ENCODE results near the gene PTGDR2. TPM values are rescaled to one million over a fixed set of nuclear protein-coding genes. Genes with fewer than 3 reads are reported as not detected.

PTGDR2 gene
- total RNA-seq, 1 donor from 2014 or later: under 0.01 TPM

DNA sequence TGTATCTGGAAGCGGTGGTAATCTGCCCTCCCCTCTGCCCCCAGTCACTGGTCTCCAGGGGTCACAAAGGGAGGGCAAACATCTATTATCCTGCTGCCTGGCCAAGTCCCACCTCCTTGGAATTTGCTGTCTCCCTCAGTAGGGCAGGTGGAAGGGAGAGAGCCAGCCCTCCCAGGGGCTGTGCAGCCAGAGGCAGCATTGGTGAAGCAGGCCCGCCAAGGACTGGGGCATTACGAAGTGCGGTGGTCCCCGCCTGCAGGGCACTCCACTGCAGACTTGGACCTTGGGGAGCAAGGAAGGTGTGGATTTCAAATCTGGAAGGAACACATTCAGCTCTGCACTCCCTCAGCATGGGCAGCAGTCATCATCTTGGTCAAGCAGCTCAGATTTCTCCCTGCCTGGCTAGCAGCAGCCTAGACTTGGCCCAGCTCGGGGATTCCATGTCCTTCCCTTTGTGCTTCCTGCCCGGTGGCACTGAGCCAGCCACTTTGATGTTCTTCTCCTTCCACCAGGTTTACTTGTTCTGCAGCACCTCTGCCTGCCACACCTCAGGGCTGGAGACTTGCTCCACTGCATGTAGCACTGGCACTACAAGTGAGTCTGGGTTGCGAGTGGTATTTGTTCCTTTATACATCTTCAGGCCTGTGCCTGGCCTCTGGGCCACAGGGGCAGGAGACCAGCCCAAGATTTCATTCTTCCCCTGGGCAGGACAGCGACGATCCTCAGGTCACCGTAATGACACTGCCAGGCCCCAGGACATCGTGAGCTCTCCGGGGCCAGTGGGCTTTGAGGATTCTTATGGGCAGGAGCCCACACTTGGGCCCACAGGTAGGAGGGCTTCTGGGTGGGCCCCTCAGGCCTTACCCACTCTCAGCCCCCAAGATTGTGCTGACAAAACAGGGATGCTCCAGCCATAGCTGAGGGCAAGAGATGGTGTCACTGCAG lies 18.9 kb upstream of the PTGDR2 start:
- DNase-seq (ENCODE audit: low read depth in 2 of 2): no peak

DNA sequence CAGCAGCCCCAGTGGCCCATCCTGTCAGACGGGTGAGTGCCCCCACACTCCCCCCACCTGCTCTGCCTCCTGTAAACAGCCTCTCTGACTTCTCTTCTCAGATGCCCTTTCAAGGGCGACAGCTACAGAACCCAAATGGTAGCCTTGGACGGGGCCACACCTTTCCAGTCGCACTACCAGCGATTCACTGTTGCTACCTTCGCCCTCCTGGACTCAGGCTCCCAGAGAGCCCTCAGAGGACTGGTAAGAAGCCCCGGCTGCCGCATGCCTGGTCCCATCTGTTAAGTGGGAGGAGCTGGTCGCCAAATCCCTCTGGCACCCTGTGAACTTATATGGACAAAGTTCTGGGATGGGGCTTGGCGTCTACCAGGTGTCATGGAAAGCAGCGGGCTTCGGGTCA lies 17.8 kb upstream of the PTGDR2 start:
- DNase-seq (ENCODE audit: low read depth in 2 of 2): no peak

DNA sequence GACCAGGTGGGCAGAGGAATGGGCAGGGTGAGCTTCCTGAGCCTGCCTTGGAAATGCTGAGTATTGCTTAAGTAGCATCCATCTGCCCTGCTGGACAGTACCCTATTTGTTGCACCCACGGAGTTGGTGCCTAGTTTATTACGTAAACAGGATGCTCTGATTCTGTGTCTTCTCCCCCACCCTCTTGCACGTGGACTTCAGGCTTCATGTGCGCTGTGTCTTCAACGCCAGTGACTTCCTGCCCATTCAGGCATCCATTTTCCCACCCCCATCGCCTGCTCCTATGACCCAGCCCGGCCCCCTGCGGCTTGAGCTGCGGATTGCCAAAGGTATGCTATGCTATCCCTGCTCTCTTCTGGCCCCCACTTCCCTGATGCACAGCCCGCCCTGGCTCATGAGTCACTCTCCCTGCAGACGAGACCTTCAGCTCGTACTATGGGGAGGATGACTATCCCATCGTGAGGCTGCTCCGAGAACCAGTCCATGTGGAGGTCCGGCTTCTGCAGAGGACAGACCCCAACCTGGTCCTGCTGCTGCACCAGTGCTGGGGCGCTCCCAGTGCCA lies 17.3 kb upstream of the PTGDR2 start:
- peak; percentile 25 to 69 for DNase-seq (ENCODE audit: low read depth in 2 of 2)

DNA sequence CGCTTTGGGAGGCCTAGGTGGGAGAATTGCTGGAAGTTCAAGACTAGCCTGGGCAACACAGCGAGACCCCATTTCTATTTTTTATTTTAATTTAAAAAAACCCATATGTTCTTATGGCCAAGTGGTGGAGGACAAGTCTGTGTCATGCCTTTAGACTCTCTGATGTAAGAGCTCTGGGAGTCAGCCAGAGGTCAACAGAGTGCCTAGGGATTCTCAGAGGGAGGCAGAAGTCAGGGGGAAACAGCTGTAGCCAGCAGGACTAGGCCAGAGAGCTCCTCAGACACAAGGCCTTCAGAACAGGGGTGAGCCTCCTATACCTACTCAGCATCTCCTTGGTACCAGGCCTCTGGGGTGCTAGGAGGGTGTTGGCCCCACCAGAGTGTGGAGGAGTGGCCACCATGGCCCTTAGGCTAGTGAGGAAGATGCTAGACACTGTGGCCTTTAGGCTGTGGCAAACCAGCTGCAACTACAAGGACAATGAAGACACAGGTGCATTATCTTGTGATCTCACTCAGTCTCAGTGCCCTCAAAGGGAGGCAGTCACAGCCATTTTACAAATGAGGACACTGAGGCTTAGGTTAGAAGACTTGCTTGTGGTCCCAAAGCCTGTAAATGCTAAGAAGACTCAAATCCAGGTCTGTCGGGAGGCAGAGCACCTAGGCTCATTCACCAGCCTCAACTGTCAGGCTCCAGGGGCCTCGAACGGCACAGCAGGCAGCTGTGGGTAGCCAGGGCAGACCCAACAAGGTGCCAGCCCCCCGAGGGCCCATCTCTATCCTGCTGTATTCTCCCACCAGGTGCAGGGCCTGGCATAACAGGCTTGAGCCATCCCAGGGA lies 16.6 kb upstream of the PTGDR2 start:
- DNase-seq (ENCODE audit: low read depth in 2 of 2): peak in 1 of 2 donors; percentile 56

DNA sequence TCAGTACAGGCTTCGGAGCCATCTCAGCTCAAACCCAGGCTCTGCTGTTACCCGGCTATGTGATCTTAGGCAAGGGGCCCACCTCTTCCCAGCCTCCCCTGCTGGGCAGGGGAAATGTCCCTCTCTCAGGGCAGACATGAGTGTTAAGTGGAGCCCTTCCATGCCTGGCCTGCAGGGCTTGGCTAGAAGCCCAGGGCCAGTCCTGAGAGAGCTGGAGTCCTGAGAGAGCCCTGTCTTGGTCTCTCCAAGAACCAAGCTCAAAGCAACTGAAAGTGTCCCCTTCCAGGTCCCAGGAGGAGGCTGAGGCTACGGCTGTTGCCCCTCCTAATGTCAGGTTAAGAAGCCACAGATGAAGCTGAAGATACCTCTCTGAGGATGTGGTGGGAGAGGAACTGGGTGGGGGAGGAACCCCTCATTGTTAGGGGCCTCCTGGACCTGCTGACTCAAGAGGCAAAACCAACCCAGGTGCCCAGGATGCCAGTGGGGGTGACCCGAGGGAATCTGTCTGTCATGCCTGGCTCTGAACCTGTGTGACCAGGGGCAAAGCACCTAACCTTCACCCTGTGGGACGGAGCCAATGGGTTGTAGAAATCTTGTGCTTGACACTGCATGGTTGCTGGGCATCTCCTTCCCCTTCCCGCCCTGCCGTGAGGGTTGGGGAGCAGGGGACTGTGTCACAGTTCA lies 15.8 kb upstream of the PTGDR2 start:
- peak in 1 of 2 donors; percentile 24 for DNase-seq (ENCODE audit: low read depth in 2 of 2)

DNA sequence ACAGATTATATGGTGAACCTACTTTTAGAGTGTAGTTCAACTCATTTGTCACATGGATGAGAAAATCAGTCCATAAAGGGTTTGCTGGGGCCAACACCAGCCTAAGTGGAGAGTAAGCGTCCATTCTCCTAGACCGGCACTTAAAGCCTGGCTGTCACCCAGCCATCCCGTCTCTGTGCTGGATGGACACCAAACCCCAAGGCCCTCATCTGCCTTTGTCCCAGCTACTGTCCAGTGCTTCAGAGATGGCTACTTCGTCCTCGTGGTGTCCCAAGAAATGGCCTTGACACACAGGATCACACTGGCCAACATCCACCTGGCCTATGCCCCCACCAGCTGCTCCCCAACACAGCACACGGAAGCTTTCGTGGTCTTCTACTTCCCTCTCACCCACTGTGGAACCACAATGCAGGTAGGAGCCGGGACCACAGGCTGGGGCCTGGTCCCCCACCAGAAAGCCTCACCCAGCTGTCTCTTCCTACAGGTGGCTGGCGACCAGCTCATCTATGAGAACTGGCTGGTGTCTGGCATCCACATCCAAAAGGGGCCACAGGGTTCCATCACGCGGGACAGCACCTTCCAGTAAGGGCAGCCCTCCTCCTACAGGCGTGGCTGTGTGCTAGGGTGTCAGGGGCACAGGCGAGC lies 15.1 kb upstream of the PTGDR2 start:
- DNase-seq (ENCODE audit: low read depth in 2 of 2): no peak

DNA sequence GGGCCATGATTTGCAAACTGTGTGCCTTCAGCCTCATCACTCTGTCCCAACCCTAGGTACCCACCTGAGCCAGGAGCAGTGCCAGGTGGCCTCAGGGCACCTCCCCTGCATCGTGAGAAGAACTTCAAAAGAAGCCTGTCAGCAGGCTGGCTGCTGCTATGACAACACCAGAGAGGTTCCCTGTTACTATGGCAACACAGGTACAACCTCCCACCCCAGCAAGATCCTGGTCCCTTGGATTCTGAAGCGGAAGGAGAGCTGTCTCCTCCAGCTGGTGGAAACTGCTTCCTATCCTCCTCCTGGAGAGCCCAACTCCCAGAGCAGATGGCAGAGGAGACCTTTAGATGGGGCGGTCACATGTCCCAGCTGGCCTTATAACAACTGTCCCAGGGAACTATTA lies 14.5 kb upstream of the PTGDR2 start:
- no peak for DNase-seq (ENCODE audit: low read depth in 2 of 2)

DNA sequence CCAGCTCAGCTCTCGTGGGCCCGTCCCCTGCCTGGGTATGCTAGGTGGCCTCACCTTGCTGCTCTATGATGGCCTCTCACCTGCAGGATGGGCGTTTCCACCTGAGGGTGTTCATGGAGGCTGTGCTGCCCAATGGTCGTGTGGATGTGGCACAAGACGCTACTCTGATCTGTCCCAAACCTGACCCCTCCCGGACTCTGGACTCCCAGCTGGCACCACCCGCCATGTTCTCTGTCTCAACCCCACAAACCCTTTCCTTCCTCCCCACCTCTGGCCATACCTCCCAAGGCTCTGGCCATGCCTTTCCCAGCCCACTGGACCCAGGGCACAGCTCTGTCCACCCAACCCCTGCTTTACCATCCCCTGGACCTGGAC lies 13.7 kb upstream of the PTGDR2 start:
- DNase-seq (ENCODE audit: low read depth in 2 of 2): no peak

DNA sequence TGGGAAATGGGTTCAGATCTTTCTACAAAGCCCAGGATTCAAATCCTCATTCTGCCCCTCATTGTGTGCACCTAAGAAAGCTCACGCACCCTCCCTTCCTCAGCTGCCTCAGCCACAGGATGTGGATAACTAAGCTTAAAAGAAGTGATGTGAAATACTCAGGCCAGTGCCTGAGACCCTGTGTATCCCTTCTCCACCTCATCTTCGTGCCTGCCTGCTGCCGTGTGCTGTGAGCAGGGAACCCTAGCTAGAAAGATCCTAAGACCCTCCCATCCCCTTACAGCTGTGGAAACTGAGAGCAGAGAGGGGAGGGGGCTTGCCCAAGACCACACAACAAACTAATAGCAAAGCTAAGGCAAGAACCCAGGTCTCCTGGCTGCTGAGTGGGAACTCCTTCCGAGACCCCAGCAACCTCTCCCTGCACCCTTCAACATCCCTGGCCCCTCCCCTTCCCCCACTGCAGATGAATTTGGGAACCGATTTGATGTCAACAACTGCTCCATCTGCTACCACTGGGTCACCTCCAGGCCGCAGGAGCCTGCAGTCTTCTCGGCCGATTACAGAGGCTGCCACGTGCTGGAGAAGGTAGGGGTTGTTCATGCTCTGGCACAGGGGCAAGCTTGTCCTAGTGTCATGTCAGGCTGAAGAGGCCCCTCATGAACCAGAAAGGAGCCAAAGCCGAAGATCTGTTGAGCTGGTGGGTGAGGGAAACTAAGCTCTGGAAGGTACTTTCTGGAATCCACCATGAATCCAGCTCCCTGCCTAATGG lies 13.1 kb upstream of the PTGDR2 start:
- DNase-seq (ENCODE audit: low read depth in 2 of 2): no peak

DNA sequence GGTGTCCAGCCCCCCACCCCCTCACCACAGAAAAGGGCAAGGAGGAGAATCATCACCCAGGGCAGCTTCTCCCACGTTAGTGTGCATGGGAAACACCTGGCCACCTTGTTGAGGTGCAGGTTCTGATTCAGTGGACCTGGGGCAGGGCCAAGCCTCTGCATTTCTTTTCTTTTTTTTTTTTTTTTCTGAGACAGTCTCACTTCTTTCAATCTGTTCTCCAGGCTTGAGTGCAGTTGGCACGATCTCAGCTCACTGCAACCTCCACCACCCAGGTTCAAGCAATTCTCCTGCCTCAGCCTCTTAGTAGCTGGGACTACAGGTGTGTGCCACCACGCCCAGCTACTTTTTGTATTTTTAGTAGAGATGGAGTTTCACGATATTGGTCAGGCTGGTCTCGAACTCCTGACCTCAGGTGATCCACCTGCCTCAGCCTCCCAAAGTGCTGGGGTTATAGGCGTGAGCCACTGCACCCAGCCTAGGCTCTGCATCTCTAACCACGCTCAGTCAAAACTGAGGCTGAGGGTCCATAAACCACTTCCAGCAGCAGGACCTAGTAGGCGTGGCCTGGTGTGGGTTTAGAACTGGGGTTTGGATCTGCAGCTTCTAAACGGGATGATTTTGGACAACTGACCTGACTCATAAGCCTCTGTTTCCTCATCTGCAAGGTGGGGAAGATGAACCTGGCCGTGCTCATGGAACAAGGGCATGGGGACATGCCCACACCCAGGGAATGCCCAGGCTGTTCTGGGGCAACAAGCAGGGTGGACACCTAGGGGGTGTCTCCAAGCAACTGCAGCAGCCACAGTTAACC lies 12.3 kb upstream of the PTGDR2 start:
- no peak for DNase-seq (ENCODE audit: low read depth in 2 of 2)

DNA sequence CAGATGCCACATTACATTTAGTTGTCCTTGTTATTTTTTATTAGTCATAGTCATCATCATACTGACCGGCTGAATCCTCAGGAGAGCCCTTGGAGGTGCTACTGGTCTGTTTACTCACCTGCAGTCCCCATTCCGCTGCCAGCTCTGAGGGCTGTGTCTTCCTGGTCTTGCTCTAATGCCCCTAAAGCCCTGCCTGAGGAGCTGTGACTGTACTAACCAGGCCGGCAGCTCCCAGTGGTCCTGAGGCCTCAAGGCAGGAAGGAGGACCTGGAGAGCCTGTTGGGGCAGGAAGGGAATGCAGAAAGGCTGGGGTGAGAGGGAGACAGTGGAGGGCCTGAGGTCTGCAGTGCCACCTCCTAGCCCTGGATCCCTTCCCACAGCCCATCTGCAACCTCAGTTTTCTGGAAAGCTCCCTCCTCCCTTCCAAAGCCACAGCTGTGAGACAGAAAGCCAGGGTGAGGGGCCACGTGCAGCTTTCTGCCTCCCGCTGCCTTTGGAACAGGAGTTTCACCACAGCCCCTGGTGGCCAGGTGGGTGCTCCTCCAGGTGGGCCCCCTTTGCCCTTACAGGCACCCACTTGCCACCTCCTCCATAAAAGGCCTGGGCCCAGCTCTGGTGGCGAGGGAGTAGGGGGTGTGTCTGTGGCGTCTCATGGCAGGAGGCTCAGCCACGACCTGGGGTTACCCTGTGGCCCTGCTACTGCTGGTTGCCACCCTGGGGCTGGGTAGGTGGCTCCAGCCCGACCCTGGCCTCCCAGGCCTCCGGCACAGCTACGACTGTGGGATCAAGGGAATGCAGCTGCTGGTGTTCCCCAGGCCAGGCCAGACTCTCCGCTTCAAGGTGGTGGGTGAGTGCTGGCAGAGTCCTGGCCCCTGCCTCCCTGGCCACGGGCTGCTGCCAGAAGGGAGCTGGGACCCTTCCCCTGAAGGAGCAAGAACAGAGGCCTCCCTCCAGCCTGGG lies 11.4 kb upstream of the PTGDR2 start, which contains the start of gene ZP1:
ZP1 (plus strand) TSS at position 632 of the 960 bp plus-strand sequence; CDS start at position 652, 20 bp downstream.
- no peak for DNase-seq (ENCODE audit: low read depth in 2 of 2)

DNA sequence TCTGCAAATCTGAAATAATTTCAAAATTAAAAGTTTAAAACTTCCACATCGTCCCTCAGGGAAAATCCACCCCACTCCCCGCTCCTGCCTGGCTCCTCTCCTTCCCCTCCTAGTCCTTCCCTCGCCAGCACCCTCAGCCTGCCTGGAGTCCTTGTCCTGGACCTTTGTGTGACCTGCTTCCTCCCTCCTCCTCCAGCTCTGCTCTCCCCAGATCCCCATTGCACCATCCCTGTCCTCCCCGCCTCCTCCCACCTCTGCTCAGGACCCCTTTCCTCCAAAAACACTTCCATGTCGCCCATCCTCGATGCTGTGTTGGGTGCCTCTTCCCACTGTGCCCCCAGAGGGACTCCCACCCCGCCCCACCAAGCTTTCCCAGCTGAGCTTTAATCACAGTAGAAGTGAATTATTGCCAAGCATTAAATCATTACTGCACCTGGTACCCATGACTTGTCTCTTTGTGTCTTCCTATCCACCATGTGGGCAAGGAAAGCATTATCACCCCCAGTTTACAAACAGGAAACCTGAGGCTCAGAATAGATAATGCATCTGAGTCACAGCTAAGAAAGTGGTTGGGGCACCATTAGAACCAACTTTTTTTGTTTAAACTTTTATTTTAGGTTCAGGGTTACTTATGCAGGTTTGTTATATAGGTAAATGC lies 9.2 kb upstream of the PTGDR2 start:
- DNase-seq (ENCODE audit: low read depth in 2 of 2): no peak

DNA sequence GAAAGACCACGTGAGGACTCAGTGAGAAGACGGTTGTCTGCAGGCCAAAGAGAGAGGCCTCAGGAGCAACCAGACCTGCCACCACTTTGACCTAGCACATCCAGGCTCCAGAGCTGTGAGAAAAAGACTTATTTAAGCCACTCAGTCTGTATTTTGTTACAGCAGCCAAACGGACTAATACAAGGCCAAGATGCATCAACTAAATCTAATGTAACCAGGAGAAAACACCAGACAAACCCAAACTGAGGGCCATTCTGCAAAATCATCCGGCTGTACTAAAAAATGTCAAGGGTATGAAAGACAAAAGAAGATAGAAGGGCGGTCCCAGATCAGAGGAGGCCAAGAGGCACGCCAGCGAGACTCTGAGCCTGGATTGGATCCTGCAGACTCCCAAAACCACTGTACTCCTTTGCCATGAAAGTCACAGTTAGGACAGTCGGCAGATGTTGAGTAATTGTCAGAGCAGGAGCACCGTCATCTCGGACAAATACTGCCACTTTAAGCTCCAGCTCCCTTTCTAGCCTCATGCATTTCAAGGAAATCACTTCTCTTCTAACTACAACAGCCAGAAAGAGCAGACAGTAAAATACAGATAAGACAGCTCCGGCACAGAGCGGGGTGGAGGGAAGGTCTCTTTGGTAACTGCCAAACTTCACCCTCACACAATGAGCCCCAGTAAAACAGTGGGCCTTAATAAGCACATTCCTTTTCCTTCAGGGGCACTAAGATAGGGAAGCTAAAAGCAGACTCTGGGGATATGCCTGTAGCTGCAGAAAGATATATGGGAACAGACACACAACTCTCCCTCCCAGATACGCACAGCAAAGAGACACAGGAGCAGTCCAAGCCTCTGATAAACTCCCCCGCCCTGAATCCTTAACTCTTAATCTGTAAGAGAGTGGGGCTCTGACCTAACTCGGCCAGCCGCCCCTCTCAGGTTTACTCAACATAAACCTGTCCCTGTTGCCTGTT lies 8.1 kb upstream of the PTGDR2 start:
- DNase-seq (ENCODE audit: low read depth in 2 of 2): no peak

DNA sequence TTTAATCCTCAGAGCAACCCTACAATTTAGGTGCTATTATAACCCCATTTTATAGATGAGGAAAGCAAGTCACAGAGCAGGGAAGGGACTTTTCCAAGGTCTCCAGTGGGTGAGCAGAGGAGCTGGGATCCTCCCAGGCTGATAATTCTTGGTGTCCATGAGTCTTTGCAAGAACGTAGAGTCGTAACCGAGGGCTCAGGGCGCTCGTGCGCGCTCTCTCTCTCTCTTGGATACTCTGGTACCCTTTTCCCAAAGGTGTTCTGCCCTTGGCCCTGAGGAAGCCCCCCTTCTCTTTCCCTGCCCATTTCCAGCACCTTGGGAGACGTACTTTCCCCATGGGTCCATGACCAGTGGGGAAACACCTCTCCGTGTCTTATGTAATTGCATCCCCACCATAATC lies 6.4 kb upstream of the PTGDR2 start:
- no peak for DNase-seq (ENCODE audit: low read depth in 2 of 2)

DNA sequence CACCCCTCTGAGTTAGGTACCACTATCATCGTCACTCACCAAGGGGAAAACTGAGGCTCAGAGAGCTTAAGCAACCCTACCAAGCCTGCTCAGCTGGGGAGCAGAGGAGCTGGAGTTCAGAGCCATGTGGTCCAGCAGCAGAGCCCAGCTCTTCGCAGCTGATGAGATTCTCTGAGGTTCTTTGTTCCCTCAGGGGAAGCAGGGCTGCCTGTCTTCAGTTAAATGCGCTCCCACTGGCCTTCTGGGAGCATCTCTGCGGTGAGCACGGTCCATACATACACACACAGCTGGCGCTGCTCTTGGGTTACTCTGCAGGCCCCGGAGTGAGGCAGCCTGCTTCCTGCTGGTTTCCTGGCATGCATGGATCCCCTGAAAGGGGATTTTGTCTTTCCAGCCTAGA lies 5.2 kb upstream of the PTGDR2 start:
- DNase-seq (ENCODE audit: low read depth in 2 of 2): peak; percentile 21 to 27

DNA sequence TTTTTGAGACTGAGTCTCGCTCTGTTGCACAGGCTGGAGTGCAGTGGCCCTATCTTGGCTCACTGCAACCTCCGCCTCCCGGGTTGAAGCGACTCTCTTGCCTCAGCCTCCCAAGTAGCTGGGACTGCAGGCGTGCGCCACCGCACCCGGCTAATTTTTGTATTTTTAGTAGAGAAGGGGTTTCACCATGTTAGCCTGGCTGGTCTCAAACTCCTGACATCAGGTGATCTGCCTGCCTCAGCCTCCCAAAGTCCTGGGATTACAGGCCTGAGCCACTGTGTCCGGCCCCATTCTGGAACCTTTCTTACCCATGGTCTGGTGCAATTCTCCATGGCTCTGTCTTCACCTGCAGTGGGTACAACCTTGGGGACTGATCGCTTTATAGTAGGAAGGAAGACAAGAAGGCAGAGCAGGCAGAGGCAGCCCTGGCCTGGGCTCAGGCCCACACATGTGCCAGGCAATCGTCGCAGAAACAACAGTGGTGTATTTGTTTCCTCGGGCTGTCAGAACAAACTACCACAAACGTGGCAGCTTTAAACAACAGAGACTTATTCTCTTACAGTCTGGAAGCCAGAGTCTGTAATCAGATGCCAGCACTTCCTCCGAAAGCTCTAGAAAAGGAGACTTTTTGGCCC lies 4.0 kb upstream of the PTGDR2 start:
- DNase-seq (ENCODE audit: low read depth in 2 of 2): no peak

Measured in lung microvascular endothelial cell (primary cell).